Smooth muscle cell (in vitro differentiated cells): ENCODE measurements around the gene PRSS22. TPM values are rescaled to one million over a fixed set of nuclear protein-coding genes. Genes with fewer than 3 reads are reported as not detected.

Experiments
- DNase-seq: peaks from one replicate; lab custom pipeline; 2025; ENCODE audit not compliant: unreplicated experiment; lab: John Stamatoyannopoulos, UW
- H2AFZ ChIP-seq: fragments of 200-600 bp; sonication (generic); 2 replicates; pipeline ENCODE4 v1.6.0; 2016; ENCODE audit warnings: antibody characterized with exemption, low read depth, mild to moderate bottlenecking
- H3F3A ChIP-seq: fragments of 200-600 bp; sonication (generic); 2 replicates; pipeline ENCODE4 v1.6.0; 2017; ENCODE audit warnings: antibody characterized with exemption, low read depth
- H3K27ac ChIP-seq: fragments of 200-600 bp; sonication (generic); 2 replicates; pipeline ENCODE4 v1.5.1; 2016; ENCODE audit warnings: low read depth, mild to moderate bottlenecking
- H3K27me3 ChIP-seq: fragments of 200-600 bp; sonication (generic); 2 replicates; pipeline ENCODE4 v1.6.1; 2016; ENCODE audit warnings: low read depth, mild to moderate bottlenecking
- H3K36me3 ChIP-seq: fragments of 200-600 bp; sonication (generic); 2 replicates; pipeline ENCODE4 v1.5.1; 2016; ENCODE audit warnings: low read depth
- H3K4me1 ChIP-seq: fragments of 200-600 bp; sonication (generic); 2 replicates; pipeline ENCODE4 v1.5.1; 2016; ENCODE audit warnings: low read depth
- H3K4me2 ChIP-seq: fragments of 200-600 bp; sonication (generic); 2 replicates; pipeline ENCODE4 v1.6.0; 2016; ENCODE audit warnings: mild to moderate bottlenecking
- H3K4me3 ChIP-seq: fragments of 200-600 bp; sonication (generic); 2 replicates; pipeline ENCODE4 v1.5.1; 2016; ENCODE audit warnings: mild to moderate bottlenecking
- H3K79me2 ChIP-seq: fragments of 200-600 bp; sonication (generic); 2 replicates; pipeline ENCODE4 v1.6.0; 2016; ENCODE audit warnings: low read depth, mild to moderate bottlenecking
- H3K9ac ChIP-seq: fragments of 200-600 bp; sonication (generic); 2 replicates; pipeline ENCODE4 v1.6.0; 2016; ENCODE audit warnings: low read depth
- H3K9me3 ChIP-seq: fragments of 200-600 bp; sonication (generic); replicated peaks from 2 replicates; pipeline ENCODE4 v1.5.1; 2016; ENCODE audit warnings: low read depth
- H4K20me1 ChIP-seq: fragments of 200-600 bp; sonication (generic); 2 replicates; pipeline ENCODE4 v1.6.0; 2016; ENCODE audit warnings: low read depth
- CTCF ChIP-seq: fragments of 200-600 bp; sonication (generic); IDR thresholded peaks from 2 replicates; pipeline ENCODE4 v1.5.1; 2017; ENCODE audit warnings: borderline replicate concordance, mild to moderate bottlenecking, antibody characterized with exemption; ENCODE audit not compliant: insufficient read depth, poor library complexity, severe bottlenecking
- WGBS: methylation state at CpG from one replicate; pipeline ENCODE4 v1.1.7; 2016; ENCODE audit warnings: low lambda C conversion rate; 5-methylcytosine and 5-hydroxymethylcytosine counted together
- polyA plus RNA-seq: library from polyadenylated mRNA; unstranded; fragments of >200 nt; fragmentation: Nextera tagmentation; extraction: Ambion mirVana; gene quantifications from 2 replicates; pipeline ENCODE4 v1.2.1, GENCODE V29; 2016
- total RNA-seq: library from RNA; depleted of rRNA; stranded (reverse); fragments of >200 nt; gene quantifications from 2 replicates; pipeline ENCODE4 v1.2.3, GENCODE V29; 2014

Gene PRSS22
- total and polyA plus RNA-seq, 2 experiments from 2014 or later: 0.79 to 2.2 TPM

- H3K36me3 ChIP-seq: no peaks in the 10 kb centered on the region
- no peak overlapping the region for H3K27ac ChIP-seq
- H3K27me3 ChIP-seq: no peaks in the 10 kb centered on the region
- peaks cover 3% of the 10 kb centered on the region for H3K4me1 ChIP-seq
- H3K9me3 ChIP-seq: no peaks in the 10 kb centered on the region
- H4K20me1 ChIP-seq: peaks cover 22% of the 10 kb centered on the region
- H2AFZ ChIP-seq: no peak overlapping the region
- H3K79me2 ChIP-seq: no peaks in the 10 kb centered on the region
- TF ChIP-seq CTCF: no peak
- no peak overlapping the region for H3K4me3 ChIP-seq
- peaks cover 5% of the 10 kb centered on the region for H3F3A ChIP-seq
- no peak overlapping the region for H3K4me2 ChIP-seq
- 96% methylated on average over 10 of the region's 10 CpGs for WGBS
- H3K9ac ChIP-seq: no peak overlapping the region
- DNase-seq: no peak
Measured at GRCh38 chr16:2898831-2899563, 41.0 kb upstream of the PRSS22 start.

GRCh38 chr16:2897110-2897509 is 39.1 kb upstream of the PRSS22 start:
- WGBS: 89% methylated on average over 7 of the region's 7 CpGs
- DNase-seq: no peak
- H3K27ac ChIP-seq: no peak overlapping the region
- H3K36me3 ChIP-seq: no peaks in the 10 kb centered on the region
- no peaks in the 10 kb centered on the region for H3K79me2 ChIP-seq
- TF ChIP-seq CTCF: no peak
- no peaks in the 10 kb centered on the region for H3K9me3 ChIP-seq
- H3K27me3 ChIP-seq: no peaks in the 10 kb centered on the region
- no peak overlapping the region for H3K4me3 ChIP-seq
- peaks cover 25% of the 10 kb centered on the region for H4K20me1 ChIP-seq
- H3K4me2 ChIP-seq: no peak overlapping the region
- H3K9ac ChIP-seq: no peak overlapping the region
- H3F3A ChIP-seq: no peaks in the 10 kb centered on the region
- no peak overlapping the region for H2AFZ ChIP-seq
- no peaks in the 10 kb centered on the region for H3K4me1 ChIP-seq

- no peak for TF ChIP-seq CTCF
- DNase-seq: no peak
- Histone ChIP-seq H4K20me1 (peaks cover 25% of the 10 kb centered on the region), H3K4me3 (no peak overlapping the region), H3K9me3 (no peaks in the 10 kb centered on the region), H3K9ac (no peak overlapping the region), H2AFZ (no peak overlapping the region), H3K4me1 (no peaks in the 10 kb centered on the region), H3K27me3 (no peaks in the 10 kb centered on the region), H3K27ac (no peak overlapping the region), H3K79me2 (no peaks in the 10 kb centered on the region), H3K4me2 (no peak overlapping the region), H3F3A (no peaks in the 10 kb centered on the region), H3K36me3 (no peaks in the 10 kb centered on the region)
- 98% methylated on average over 19 of the region's 19 CpGs for WGBS
Measured at GRCh38 chr16:2896480-2897010, 38.6 kb upstream of the PRSS22 start.

- no peaks in the 10 kb centered on the region for H3K79me2 ChIP-seq
- TF ChIP-seq CTCF: no peak
- H3K36me3 ChIP-seq: no peaks in the 10 kb centered on the region
- H3K27me3 ChIP-seq: no peaks in the 10 kb centered on the region
- peaks cover 28% of the 10 kb centered on the region for H4K20me1 ChIP-seq
- DNase-seq: no peak
- 30% methylated on average over 4 of the region's 4 CpGs for WGBS
- H3F3A ChIP-seq: no peaks in the 10 kb centered on the region
- no peak overlapping the region for H3K9ac ChIP-seq
- peak overlapping the region; percentile 28 for H3K27ac ChIP-seq
- H3K4me2 ChIP-seq: peak overlapping the region; percentile 61
- no peak overlapping the region for H2AFZ ChIP-seq
- no peaks in the 10 kb centered on the region for H3K9me3 ChIP-seq
- no peaks in the 10 kb centered on the region for H3K4me1 ChIP-seq
- no peak overlapping the region for H3K4me3 ChIP-seq
Measured at GRCh38 chr16:2895813-2896212, 37.8 kb upstream of the PRSS22 start.
